Measurements from ENCODE around the gene ATP1A2.

DNA sequence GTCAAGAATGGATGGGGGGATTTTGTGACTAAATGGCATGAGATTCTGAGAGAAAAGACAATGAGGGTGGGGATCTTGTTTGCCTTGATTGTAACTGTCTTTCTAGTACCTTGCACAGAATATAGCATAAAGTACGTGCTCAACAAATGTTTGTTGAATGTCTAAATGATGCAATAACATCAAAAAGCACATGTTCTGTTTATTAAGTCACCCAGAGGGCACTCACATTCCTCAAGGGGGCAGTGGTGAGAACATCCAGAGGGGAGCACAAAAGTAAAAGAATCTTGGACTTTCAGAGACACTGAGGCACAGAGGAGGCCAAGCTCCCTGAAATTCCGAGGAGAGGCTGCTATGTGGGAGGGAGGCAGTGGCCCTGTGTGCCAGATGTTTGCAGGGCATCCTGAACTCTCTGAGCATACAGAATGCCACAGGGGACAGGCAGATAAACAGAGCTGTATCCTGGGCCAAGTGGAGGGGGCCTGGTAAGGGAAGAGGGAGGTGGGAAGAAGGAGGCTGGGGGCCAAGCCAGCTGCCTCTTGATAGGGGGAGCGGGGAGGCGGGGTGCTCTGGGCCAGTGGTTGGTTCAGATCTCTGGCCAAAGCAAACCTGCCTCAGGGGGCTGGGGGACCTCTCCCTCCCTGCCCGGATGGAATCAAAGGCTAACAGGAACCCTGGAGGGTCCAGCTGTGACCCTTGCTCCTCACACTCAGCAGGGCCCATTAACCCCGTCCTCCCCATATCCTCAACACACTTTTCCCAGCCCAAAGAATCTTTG is 6.5 kb upstream of the ATP1A2 start:
- no peak for TF ChIP-seq ZNF830 (tag by site-specific recombination; IDR thresholded peaks at IDR 0.05; ENCODE audit: low read depth)
- TF ChIP-seq, protein P1, sequence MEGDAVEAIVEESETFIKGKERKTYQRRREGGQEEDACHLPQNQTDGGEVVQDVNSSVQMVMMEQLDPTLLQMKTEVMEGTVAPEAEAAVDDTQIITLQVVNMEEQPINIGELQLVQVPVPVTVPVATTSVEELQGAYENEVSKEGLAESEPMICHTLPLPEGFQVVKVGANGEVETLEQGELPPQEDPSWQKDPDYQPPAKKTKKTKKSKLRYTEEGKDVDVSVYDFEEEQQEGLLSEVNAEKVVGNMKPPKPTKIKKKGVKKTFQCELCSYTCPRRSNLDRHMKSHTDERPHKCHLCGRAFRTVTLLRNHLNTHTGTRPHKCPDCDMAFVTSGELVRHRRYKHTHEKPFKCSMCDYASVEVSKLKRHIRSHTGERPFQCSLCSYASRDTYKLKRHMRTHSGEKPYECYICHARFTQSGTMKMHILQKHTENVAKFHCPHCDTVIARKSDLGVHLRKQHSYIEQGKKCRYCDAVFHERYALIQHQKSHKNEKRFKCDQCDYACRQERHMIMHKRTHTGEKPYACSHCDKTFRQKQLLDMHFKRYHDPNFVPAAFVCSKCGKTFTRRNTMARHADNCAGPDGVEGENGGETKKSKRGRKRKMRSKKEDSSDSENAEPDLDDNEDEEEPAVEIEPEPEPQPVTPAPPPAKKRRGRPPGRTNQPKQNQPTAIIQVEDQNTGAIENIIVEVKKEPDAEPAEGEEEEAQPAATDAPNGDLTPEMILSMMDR (tag by site-specific recombination; IDR thresholded peaks at IDR 0.05) = no peak

All from HEK293 (cell line).